GM21717 (cell line): ENCODE measurements around the gene NDRG3.
A peak's percentile ranks its signal among the peaks of the same experiment; 100 is the strongest.

ENCODE experiments used
- ATAC-seq: cut with Tn5 transposase; IDR thresholded peaks from one replicate; pipeline ENCODE4 v1.9.1; 2021; ENCODE audit warnings: mild to moderate bottlenecking, moderate library complexity; ENCODE audit not compliant: unreplicated experiment

NDRG3 gene

DNA sequence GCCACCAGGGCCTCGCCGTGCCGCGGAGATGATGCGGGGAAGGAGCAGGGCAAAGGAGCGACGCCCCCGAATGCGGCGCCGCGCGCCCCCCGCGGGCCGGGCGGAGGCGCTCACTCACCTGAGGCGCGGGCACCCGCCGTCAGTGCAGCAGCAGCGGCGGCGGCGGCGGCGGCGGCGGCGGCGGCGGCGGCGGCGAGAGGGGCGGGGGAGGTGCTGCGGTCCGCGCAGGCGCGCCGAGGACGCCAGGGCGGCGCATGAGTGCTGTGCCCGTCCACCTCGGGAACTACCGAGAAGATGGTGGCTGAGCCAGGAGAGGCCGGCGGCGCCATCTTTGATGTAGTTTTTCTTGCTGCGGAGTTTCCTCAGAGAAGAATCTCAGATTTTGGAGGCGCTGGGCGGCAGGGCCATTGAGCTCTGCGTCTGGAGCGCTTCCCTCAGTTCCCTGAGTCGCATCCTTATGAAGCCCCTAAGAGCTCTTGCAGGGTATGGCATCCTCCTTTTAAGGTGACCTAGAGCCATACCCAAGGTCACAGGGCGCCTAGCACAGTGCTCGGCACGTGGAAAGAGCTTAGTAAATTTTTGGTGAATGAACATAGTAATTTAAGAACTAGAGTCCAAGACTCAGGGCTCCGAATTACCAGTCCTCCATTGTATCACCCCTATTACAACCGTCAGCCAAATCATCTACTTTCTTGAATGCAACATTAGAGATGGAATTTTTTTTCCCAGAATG lies at the start of gene NDRG3:
TSS of gene NDRG3 (minus strand) at position 164 of the 733 bp plus-strand sequence. CDS start 24,355 bp downstream, outside the sequence.
- ATAC-seq: peak; percentile 81

- ATAC-seq: no peak
Observed at GRCh38 chr20:36794116-36794474, 48.2 kb upstream of the NDRG3 start.

- no peak for ATAC-seq
Observed at GRCh38 chr20:36793294-36794115, 47.6 kb upstream of the NDRG3 start.

DNA sequence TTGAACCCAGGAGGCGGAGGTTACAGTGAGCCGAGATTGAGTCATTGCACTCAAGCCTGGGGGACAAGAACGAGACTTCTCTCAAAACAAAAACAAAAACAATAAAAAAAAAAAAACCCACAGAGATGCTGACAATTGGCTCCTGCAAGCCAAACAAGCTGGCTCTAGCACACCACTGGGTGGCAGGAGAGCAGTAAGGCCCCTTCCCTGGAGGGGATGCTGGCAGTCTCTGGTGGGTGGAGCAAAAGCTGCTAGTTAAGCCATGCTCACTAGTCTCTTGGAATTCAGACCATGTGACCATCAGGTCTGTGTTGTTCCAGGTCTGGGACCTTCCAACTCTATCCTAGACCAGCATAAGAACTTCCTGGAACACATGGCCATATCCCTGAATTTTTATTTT lies 46.5 kb upstream of the NDRG3 start:
- no peak for ATAC-seq

DNA sequence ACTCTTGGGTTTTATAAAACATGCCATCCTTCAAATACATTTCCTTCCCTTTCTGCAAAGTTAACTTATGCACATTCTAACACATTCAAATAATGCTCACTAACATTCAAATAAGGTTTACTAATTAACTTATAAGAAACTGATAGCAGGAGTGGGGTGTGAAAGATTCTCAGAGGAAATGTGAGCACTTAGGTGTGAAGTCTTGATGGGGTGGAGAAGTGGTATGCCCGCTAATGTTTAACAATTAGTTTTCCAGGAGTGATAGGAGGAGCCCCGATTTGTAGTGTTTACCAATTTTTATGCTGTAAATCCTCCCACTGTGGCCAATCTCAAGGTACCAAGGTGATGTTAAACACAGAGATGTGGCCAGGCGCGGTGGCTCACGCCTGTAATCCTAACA lies 46.0 kb upstream of the NDRG3 start:
- ATAC-seq: no peak

DNA sequence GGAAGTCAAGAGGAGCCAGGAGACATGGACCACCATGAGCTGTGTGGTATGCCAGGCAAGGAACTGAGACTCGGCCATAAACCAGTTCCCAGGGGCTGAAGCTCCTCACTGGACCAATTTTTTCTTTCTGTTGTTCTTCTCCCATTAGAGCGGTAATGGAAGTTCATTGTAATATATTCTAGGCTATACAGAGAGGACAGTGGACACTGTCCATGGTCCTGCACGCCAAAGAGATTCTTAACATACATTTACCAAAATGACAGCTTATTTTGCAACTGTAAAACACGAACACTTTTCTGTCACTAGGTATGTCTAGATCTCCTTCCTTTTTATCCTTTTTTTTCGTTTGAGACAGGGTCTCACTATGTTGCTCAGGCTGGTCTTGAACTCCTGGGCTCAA lies 40.8 kb upstream of the NDRG3 start:
- no peak for ATAC-seq

DNA sequence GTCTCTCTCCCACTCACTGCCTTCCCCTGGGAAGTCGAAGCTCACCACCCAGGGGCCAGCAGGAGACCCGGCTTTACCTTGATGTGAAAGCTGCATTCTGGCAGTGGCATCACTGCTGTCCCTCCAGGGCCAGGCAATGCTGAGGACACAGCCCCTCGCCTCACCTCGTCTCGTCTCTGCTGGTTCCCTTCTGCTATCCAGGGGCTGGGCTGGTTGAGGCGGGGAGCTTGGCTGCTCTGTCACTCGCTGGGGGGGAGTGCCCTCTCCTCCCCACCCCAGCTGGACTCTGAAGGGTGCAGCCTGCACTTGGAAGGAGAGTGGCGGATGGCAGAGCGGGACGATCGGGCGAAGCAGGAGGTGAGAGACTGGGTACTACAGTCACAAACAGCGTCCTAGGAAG lies 40.4 kb upstream of the NDRG3 start:
- ATAC-seq: no peak

GRCh38 chr20:36785308-36785707 lies 39.4 kb upstream of the NDRG3 start:
- ATAC-seq: no peak

GRCh38 chr20:36784900-36785299 lies 39.0 kb upstream of the NDRG3 start:
- ATAC-seq: no peak

DNA sequence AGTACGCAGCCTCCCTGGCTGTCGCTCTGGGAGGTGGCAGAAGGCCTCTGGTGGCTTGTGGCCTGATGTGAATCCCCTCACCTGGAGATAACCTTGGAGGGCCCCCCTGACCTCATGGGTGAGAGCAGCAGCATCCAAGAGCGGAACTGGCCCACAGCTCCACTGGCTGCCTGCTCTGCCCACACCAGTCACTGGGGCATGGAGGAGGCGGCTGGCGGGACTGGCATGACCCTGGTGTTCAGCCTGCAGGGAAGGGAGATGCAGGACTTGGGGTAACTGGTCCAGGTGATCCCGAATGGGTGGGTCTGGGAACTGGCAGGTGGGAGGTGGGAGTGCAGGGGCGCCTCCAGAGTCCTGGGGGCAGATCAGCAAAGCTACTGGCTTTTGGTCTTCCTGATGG lies 38.2 kb upstream of the NDRG3 start:
- ATAC-seq: no peak

DNA sequence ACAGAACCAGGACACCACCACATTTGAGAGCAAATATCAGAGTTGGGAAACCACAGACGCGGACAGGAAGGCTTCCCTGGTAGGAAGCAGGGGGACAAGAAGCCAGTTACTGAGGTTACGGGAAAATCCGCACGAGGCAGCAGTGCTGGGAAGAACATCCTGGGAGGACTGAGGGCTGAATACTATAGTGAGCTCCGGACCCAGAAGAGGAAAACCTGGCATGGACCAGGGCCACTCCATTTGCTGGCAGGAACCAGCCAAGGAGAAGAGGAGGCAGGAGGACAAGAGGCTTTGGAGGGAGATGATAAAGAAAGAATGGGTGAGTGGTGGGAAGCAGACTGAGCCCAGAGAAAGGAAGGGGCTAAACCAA lies 33.8 kb upstream of the NDRG3 start:
- no peak for ATAC-seq

DNA sequence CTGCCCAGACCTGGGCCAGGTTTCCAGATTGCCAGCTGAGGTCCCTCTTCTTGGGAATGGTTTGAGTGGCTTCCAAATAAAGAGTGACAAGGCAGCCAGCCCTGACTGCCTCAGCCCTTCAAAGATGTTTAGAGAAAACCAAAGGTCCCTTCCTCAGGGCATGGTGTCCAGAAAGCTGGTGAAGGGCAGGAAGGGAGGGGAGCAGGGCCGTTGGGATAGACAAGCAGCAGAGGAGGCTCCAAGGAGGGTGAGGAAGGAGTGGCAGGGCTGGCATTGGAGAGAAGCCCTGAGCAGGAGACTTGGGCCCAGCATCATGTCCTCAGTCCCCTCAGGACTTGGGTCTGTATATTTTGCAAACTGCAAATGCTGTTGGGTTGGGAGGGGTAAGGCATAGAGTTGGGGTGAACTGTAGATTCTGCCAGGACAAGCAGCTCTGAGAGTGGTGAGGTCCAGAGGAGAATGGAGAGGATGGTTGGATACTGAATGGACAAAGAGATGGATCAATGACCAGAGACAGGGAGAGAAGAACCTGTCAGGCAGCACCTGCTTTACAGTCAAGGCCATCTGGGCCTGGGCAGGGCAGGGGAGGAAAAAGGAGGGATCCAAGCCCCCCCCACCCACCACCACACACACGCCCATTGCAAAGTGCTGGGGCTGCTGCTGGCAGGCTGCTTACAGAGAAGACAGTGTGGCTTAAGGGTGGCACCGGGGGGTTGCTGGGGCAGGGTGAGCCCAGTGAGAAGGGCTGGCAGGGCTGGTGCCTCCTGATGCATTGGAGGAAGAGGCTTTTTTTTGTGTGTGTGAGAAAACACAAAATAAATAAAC lies 33.2 kb upstream of the NDRG3 start:
- no peak for ATAC-seq

- no peak for ATAC-seq
Observed at GRCh38 chr20:36777576-36777975, 31.7 kb upstream of the NDRG3 start.

GRCh38 chr20:36777167-36777566 lies 31.3 kb upstream of the NDRG3 start:
- no peak for ATAC-seq

DNA sequence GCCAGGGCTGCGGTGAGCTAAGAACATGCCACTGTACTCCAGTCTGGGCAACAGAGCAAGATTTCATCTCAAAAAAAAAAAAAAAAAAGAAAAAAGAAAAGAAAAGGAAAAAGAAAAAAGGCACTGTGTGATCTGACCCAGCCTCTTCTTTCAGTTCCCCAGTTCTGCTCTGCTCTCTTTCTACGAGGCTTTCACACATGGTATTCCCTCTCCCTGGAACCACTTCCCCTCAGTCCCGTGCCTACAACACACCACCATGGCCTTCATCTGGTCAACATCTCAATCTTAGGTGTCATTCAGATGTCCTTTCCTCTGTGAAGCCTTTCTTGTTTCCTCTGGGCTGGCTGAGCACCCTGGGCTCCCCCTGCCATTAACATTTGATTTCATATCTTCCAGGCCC lies 29.9 kb upstream of the NDRG3 start:
- ATAC-seq: no peak

GRCh38 chr20:36775196-36775595 lies 29.3 kb upstream of the NDRG3 start:
- ATAC-seq: no peak

DNA sequence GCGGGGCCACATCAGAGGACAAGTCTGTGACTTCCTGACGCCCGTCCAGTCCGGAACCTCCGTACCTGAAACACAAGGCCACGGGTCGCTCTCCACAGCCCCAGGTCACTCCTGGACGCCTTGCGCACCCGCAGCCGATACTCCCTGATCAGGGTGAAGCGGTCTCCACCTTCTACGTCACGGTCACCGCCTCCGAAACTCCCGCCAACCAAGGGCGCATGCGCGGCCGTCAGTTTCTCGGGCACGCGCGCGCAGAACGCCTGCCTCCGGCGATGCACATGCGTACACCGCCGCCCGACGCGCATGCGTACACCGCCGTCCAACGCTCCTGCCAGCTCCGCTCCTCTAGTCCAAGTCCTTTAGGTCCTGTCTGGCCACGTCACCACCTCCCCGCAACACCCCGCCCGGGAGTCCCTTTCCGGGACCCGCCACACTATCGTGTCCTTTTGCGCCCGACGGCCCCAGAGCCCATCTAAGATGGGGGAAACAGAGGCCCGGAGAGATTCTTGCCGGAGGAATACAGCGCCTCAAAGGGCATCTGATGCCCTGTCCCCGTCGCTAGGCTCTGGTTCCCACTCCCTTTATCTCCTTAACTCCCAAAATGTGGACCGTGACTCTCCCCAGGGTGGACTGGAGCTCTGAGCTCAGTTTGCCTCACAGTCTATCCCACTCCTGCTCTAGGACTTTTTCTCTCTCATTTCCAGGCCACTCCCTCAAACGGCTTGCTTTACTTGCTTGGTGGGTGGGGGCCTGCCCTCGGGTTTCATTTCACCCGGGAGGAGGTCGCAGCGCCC lies 27.9 kb upstream of the NDRG3 start, which contains the start of gene DSN1:
TSS of gene DSN1 (minus strand) at position 167 of the 794 bp plus-strand sequence. CDS start 2,305 bp downstream, outside the sequence.
- ATAC-seq: peak; percentile 59

- ATAC-seq: peak; percentile 16
Observed at GRCh38 chr20:36773107-36773596, 27.3 kb upstream of the NDRG3 start.

DNA sequence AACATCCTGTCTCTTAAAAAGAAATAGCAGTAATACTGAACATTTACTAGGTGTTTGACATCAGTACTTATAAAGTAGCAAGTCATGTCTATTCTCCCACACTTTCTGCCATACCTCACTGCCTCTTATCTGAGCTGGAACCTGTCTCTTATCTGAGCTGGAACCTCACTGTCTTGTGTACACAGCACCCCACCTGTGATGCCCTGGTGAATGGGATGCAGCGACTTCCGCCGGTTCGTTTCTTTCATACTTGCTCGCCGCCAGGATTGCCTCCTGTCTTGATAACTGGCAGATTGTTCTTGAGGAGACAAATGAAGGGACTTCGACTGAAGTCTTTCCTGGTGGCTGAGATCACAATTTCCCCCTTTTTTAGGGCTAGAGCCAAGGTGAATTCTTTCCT lies 24.8 kb upstream of the NDRG3 start:
- no peak for ATAC-seq

DNA sequence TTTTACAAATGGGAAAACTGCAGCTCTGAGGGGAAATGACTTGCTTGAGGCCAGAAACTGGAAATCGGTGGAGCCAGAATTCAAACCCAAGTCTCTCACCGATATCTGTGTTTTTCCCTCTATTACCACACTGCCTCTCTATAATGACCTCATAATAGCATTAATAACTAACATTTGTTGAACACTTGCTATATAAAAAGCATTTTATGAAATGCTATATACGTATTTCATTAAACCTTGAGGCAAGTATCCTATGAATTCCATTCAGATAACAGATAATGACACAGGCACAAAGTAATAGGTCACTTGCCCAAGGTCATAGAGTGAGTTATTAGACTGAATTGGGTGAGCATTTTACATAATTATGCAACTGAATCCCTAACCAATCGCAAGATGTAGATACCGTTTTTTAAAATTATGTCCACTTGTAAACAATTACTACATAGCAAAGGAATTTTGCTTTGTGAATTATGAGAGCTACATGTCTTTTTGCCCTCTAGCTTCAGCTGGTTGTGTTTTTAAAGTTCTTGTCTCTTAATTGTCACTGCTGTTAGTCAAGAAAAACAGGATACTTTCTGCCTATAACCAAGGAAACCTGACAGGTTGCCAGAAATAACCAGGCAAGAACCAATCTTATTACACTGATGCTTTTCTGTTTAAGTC lies 23.0 kb upstream of the NDRG3 start:
- ATAC-seq: no peak
